ENCODE data around the gene RASA3. TPM values are rescaled to one million over a fixed set of nuclear protein-coding genes. Genes with fewer than 3 reads are reported as not detected.
"Not testable (repeated sequence)": the region's sequence is repeated elsewhere in the genome, so short reads cannot be mapped to it uniquely, and the experiment has no call there.

Gene RASA3
- total RNA-seq, 6 experiments from 2014 or later = 3.5 to 7.9 (median 4.6) TPM

DNA sequence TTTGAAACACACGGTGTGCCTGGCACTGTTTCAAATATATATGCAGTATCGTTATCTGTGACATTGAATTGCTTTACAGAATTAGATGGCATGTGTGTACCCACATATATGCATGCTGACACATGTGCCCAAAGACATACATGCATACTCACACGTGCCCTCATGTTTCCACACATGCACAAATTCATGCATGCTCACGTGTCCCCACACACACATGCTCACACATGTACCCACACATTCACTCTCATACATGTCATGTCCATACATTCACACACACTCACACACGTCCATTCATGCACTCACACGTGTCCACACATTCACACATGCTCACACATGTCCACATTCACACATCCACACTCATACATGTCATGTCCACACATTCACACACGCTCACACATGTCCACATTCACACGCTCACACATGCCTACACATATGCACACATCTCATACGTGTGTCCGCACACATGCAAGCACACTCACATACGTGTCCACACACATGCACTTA lies 140.7 kb downstream of the RASA3 start:
- H3K4me3 ChIP-seq = no peak overlapping the region
- intact Hi-C loops (cut with DNase I) = no loop called here
- ATAC-seq = no peak

DNA sequence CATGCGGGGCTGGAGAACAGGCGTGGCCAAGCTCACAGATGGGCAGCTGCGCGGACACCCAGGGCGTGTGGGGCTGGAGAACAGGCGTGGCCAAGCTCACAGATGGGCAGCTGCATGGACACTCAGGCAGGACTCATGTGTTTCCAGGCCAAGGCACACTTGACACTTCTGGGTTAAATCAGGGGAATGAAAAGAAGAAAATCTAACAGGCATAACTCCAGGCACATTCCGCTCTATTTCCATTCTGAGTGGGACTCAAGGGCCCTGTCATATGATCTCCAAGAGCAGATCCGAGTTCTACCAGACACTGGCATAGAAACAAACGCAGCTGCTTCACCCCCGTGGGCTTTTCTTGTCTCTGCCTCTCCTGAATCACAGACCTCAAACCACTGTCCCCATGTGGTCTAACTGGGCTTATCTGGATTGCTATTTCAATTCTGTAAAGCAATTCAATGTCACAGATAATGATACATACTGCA lies 141.2 kb downstream of the RASA3 start:
- Histone ChIP-seq H3K4me3 (no peak overlapping the region), H3K9me3 (no peaks in the 10 kb centered on the region), H3K27ac (no peak overlapping the region), H3K36me3 (peaks cover 0 to 6% (median 2%) of the 10 kb centered on the region in 4 donors), H3K4me1 (no peaks in the 10 kb centered on the region), H3K27me3 (no peaks in the 10 kb centered on the region)
- DNase-seq (peak in 2 of 3 donors; percentile 3 to 9), ATAC-seq (no peak)
- 66% methylated on average over 6 of the region's 10 CpGs for WGBS (ENCODE audit: insufficient coverage, low coverage, low lambda C conversion rate, missing lambda C conversion rate)
- TF ChIP-seq, protein P1, sequence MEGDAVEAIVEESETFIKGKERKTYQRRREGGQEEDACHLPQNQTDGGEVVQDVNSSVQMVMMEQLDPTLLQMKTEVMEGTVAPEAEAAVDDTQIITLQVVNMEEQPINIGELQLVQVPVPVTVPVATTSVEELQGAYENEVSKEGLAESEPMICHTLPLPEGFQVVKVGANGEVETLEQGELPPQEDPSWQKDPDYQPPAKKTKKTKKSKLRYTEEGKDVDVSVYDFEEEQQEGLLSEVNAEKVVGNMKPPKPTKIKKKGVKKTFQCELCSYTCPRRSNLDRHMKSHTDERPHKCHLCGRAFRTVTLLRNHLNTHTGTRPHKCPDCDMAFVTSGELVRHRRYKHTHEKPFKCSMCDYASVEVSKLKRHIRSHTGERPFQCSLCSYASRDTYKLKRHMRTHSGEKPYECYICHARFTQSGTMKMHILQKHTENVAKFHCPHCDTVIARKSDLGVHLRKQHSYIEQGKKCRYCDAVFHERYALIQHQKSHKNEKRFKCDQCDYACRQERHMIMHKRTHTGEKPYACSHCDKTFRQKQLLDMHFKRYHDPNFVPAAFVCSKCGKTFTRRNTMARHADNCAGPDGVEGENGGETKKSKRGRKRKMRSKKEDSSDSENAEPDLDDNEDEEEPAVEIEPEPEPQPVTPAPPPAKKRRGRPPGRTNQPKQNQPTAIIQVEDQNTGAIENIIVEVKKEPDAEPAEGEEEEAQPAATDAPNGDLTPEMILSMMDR (IDR thresholded peaks at IDR 0.05) = no peak
- TF ChIP-seq POLR2A (IDR thresholded peaks at IDR 0.05) = no peak
- intact Hi-C loops (cut with DNase I) = no loop called here

More for the DNA sequence above, 140.7 kb downstream of the RASA3 start:
- no peaks in the 10 kb centered on the region for H3K4me1 ChIP-seq
- TF ChIP-seq, protein P1 (IDR thresholded peaks at IDR 0.05) = no peak
- no peak for TF ChIP-seq POLR2A (IDR thresholded peaks at IDR 0.05)
- no peak overlapping the region for H3K27ac ChIP-seq
- peaks cover 0 to 6% (median 2%) of the 10 kb centered on the region in 4 donors for H3K36me3 ChIP-seq
- DNase-seq = peak in 1 of 3 donors; percentile 14
- H3K9me3 ChIP-seq = no peaks in the 10 kb centered on the region
- no peaks in the 10 kb centered on the region for H3K27me3 ChIP-seq
- 89% methylated on average over 11 of the region's 11 CpGs for WGBS (ENCODE audit: insufficient coverage, low coverage, low lambda C conversion rate, missing lambda C conversion rate)

DNA sequence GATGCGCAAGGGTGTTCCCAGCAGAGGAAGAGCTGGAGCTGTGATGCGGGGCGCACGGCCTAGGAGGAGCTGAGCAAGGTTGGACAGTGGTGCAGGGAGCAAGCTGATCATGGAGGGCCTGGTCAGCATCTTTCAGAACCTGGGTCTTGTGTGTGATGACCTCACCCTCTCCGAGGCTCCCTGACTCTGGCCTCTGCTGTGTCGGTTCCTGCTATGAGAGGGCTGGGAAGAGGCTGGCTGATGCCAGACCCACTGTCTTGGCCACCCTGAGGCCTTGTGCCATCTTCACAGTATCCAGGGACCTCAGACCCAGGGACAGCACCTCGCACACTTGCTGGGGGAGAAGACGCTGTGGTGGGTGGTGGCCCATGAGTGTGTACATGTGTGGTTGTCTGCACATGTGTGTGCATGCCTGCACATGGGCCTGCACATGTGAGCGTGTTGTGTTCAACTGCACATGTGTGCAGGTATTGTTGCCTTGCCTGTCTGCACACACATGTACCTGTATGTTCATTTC lies 142.0 kb downstream of the RASA3 start:
- peak in 1 of 4 donors; percentile 36 for ATAC-seq
- Histone ChIP-seq H3K9me3 (no peaks in the 10 kb centered on the region), H3K27me3 (no peaks in the 10 kb centered on the region), H3K36me3 (peaks cover 0 to 6% (median 2%) of the 10 kb centered on the region in 4 donors), H3K27ac (no peak overlapping the region), H3K4me1 (no peaks in the 10 kb centered on the region), H3K4me3 (no peak overlapping the region)
- intact Hi-C loops (cut with DNase I) = no loop called here
- TF ChIP-seq, protein P1 (IDR thresholded peaks at IDR 0.05) = no peak
- no peak for TF ChIP-seq POLR2A (IDR thresholded peaks at IDR 0.05)
- WGBS (ENCODE audit: insufficient coverage, low coverage, low lambda C conversion rate, missing lambda C conversion rate) = 89% methylated on average over 4 of the region's 9 CpGs
- peak in 1 of 3 donors; percentile 23 for DNase-seq

DNA sequence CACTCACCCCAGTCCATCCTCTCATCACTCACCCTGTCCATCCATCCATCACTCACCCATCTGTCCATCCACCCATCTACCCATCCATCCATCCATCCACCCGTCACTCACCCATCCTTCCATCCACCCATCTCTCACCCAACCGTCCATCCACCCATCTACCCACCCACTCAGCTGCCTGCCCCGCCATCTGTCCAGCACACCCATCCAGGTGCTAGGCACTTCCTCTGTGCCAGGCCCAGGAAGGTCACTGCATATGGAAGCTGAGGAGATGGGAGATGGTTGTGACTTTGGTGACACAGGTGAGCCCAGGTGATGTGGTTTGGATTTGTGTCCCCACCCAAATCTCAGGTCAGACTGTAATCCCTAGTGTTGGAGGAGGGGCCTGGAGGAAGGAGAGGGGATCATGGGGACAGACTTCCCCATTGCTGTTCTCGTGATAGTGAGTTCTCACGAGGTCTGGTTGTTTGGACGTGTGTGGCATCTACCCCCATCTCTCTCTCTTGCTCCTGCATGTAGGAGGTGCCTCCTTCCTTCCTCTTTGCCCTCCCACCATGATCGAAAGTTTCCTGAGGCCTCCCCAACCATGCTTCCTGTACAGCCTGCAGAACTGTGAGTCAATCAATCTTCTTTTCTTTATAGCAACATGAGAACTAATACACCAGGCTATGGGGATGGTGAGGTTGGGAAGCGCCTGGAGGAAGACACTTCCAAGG lies 142.7 kb downstream of the RASA3 start:
- no peak for TF ChIP-seq POLR2A (IDR thresholded peaks at IDR 0.05)
- DNase-seq = peak in 2 of 3 donors; percentile 19 to 29
- intact Hi-C loops (cut with DNase I) = no loop called here
- no peak for ATAC-seq
- Histone ChIP-seq H3K36me3 (peaks cover 0 to 6% (median 2%) of the 10 kb centered on the region in 4 donors), H3K4me3 (no peak overlapping the region), H3K27me3 (no peaks in the 10 kb centered on the region), H3K27ac (no peak overlapping the region), H3K9me3 (no peaks in the 10 kb centered on the region), H3K4me1 (no peaks in the 10 kb centered on the region)
- 93% methylated on average over 4 of the region's 8 CpGs for WGBS (ENCODE audit: insufficient coverage, low coverage, low lambda C conversion rate, missing lambda C conversion rate)

DNA sequence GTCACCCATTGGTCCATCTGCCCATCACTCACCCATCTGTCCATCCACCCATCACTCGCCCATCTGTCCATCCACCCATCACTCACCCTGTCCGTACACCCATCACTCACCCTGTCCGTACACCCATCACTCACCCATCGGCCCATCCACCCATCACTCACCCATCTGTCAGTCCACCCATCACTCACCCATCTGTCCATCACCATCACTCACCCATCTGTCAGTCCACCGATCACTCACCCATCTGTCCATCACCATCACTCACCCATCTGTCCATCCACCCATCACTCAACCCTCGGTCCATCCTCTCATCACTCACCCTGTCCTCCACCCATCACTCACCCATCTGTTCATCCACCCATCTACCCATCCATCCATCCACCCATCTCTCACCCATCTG lies 143.6 kb downstream of the RASA3 start:
- H3K27me3 ChIP-seq; H3K4me1 ChIP-seq; H3K27ac ChIP-seq; H3K36me3 ChIP-seq; intact Hi-C loops (cut with DNase I); ATAC-seq; H3K4me3 ChIP-seq; H3K9me3 ChIP-seq: not testable (repeated sequence)
- DNase-seq = peak in 1 of 3 donors; percentile 5
- WGBS (ENCODE audit: insufficient coverage, low coverage, low lambda C conversion rate, missing lambda C conversion rate) = 82% methylated on average over 6 of the region's 6 CpGs

Data from right lobe of liver (tissue), 6 donors.